Measurements from ENCODE around the gene ALOX12.

GRCh38 chr17:7058831-7059447 lies 63.1 kb downstream of the ALOX12 start:
- TF ChIP-seq, protein P1, sequence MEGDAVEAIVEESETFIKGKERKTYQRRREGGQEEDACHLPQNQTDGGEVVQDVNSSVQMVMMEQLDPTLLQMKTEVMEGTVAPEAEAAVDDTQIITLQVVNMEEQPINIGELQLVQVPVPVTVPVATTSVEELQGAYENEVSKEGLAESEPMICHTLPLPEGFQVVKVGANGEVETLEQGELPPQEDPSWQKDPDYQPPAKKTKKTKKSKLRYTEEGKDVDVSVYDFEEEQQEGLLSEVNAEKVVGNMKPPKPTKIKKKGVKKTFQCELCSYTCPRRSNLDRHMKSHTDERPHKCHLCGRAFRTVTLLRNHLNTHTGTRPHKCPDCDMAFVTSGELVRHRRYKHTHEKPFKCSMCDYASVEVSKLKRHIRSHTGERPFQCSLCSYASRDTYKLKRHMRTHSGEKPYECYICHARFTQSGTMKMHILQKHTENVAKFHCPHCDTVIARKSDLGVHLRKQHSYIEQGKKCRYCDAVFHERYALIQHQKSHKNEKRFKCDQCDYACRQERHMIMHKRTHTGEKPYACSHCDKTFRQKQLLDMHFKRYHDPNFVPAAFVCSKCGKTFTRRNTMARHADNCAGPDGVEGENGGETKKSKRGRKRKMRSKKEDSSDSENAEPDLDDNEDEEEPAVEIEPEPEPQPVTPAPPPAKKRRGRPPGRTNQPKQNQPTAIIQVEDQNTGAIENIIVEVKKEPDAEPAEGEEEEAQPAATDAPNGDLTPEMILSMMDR (IDR thresholded peaks at IDR 0.05), result no peak
- TF ChIP-seq POLR2A (IDR thresholded peaks at IDR 0.05), result no peak
